CD4-positive, CD25-positive, alpha-beta regulatory T cell (primary cell): ENCODE measurements around the gene ZNF592. TPM values are rescaled to one million over a fixed set of nuclear protein-coding genes. Genes with fewer than 3 reads are reported as not detected.

Experiments
- ATAC-seq, 2 donors: fragments of 150-1000 bp; cut with Tn5 transposase; one replicate each; pipeline ENCODE4 v1.10.0; 2021; ENCODE audit warnings: low read depth in 2 of 2, moderate number of reproducible peaks in 2 of 2, moderate library complexity in 1 of 2
- DNase-seq, 3 donors: peaks; one replicate each; pipeline versions ENCODE4 v3.0.0 to v3.0.0-alpha.2; 2012 to 2022; ENCODE audit warnings: mixed read lengths in 1 of 3
- H3K27ac ChIP-seq: one replicate; pipeline ENCODE4 v1.7.0; 2013; ENCODE audit warnings: mild to moderate bottlenecking, low read length; ENCODE audit not compliant: insufficient read depth, poor library complexity, severe bottlenecking
- H3K27me3 ChIP-seq: one replicate; pipeline ENCODE4 v1.7.0; 2013; ENCODE audit warnings: low read length; ENCODE audit not compliant: control insufficient read depth, insufficient read depth
- H3K36me3 ChIP-seq: one replicate; pipeline ENCODE4 v1.7.0; 2013; ENCODE audit warnings: mild to moderate bottlenecking, low read length, moderate library complexity; ENCODE audit not compliant: control insufficient read depth, insufficient read depth
- H3K4me1 ChIP-seq: 2 replicates; pipeline ENCODE4 v1.7.0; 2013; ENCODE audit warnings: mild to moderate bottlenecking, low read length; ENCODE audit not compliant: insufficient read depth, control insufficient read depth, poor library complexity, severe bottlenecking
- H3K4me3 ChIP-seq: one replicate; pipeline ENCODE4 v1.7.0; 2013; ENCODE audit warnings: low read depth, mild to moderate bottlenecking, low read length, moderate library complexity
- H3K9me3 ChIP-seq, 2 experiments: 1 replicate in 1 of 2; 2 replicates in 1 of 2; pipeline ENCODE4 v1.7.0; 2013; ENCODE audit warnings: low read length in 2 of 2, mild to moderate bottlenecking in 1 of 2, moderate library complexity in 1 of 2; ENCODE audit not compliant: control insufficient read depth in 2 of 2
- H3K27ac Mint-ChIP-seq, 3 donors: one replicate each; pipeline ENCODE4 v1.8.0; 2020 to 2022; ENCODE audit warnings: mild to moderate bottlenecking in 3 of 3, mixed read lengths in 3 of 3, moderate library complexity in 2 of 3
- H3K27me3 Mint-ChIP-seq: one replicate; pipeline ENCODE4 v1.8.0; 2022; ENCODE audit warnings: mild to moderate bottlenecking, mixed read lengths
- H3K36me3 Mint-ChIP-seq: one replicate; pipeline ENCODE4 v1.8.0; 2020; ENCODE audit warnings: mixed read lengths
- H3K4me1 Mint-ChIP-seq, 4 donors: one replicate each; pipeline ENCODE4 v1.8.0; 2020 to 2022; ENCODE audit warnings: mixed read lengths in 4 of 4, mild to moderate bottlenecking in 1 of 4
- H3K4me3 Mint-ChIP-seq, 4 donors: one replicate each; pipeline ENCODE4 v1.8.0; 2020 to 2022; ENCODE audit warnings: mild to moderate bottlenecking in 4 of 4, mixed read lengths in 4 of 4, moderate library complexity in 3 of 4
- H3K9me3 Mint-ChIP-seq, 7 donors: one replicate each; pipeline ENCODE4 v1.8.0; 2020 to 2022; ENCODE audit warnings: mixed read lengths in 7 of 7, mild to moderate bottlenecking in 3 of 7, moderate library complexity in 2 of 7
- polyA plus RNA-seq, 4 donors: library from polyadenylated mRNA; unstranded; fragments of 300-500 nt; fragmentation: Illumina TruSeq; gene quantifications; one replicate each; pipeline ENCODE4 v1.2.3, GENCODE V29; 2021
- total RNA-seq: library from RNA; stranded (reverse); gene quantifications from one replicate; pipeline ENCODE4 v1.2.3, GENCODE V29; 2022

ZNF592 gene
- total and polyA plus RNA-seq, 5 donors from 2014 or later = 3.8 to 39.8 (median 4.3) TPM

GRCh38 chr15:84783493-84784251 is 35.3 kb downstream of the ZNF592 start:
- Histone ChIP-seq H3K9me3 (no peaks in the 10 kb centered on the region), H3K4me3 (no peak overlapping the region), H3K27me3 (no peaks in the 10 kb centered on the region), H3K36me3 (peaks cover 46% of the 10 kb centered on the region), H3K27ac (no peak overlapping the region), H3K4me1 (peaks cover 3% of the 10 kb centered on the region)
- H3K9me3 Mint-ChIP-seq = no peaks in the 10 kb centered on the region
- no peak overlapping the region for H3K4me3 Mint-ChIP-seq
- H3K36me3 Mint-ChIP-seq = peaks cover 36% of the 10 kb centered on the region
- no peaks in the 10 kb centered on the region for H3K27me3 Mint-ChIP-seq
- ATAC-seq (no peak), DNase-seq (no peak)
- peaks cover 30 to 56% (median 49%) of the 10 kb centered on the region in 4 donors for H3K4me1 Mint-ChIP-seq
- peak overlapping the region in 1 of 3 donors; percentile 74 for H3K27ac Mint-ChIP-seq

DNA sequence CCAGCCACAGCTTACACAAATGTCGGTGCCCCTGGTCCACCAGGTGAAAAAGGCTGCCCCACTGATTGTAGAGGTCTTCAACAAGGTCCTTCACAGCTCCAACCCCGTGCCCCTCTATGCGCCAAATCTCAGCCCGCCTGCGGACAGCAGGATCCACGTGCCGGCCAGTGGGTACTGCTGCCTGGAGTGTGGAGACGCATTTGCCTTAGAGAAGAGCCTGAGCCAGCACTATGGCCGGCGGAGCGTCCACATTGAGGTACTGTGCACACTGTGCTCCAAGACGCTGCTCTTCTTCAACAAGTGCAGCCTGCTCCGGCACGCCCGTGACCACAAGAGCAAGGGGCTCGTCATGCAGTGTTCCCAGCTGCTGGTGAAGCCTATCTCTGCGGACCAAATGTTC is 35.9 kb downstream of the ZNF592 start:
- Histone ChIP-seq H3K4me3 (no peak overlapping the region), H3K36me3 (peaks cover 50% of the 10 kb centered on the region), H3K4me1 (no peaks in the 10 kb centered on the region), H3K27ac (no peak overlapping the region), H3K9me3 (no peaks in the 10 kb centered on the region), H3K27me3 (no peaks in the 10 kb centered on the region)
- Mint-ChIP-seq H3K27me3 (no peaks in the 10 kb centered on the region), H3K4me1 (peaks cover 27 to 54% (median 47%) of the 10 kb centered on the region in 4 donors), H3K36me3 (peaks cover 36% of the 10 kb centered on the region), H3K9me3 (no peaks in the 10 kb centered on the region), H3K4me3 (no peak overlapping the region), H3K27ac (no peak overlapping the region)
- DNase-seq = no peak
- no peak for ATAC-seq

GRCh38 chr15:84785053-84785452 is 36.7 kb downstream of the ZNF592 start:
- DNase-seq (no peak), ATAC-seq (peak; percentile 45 to 50)
- Histone ChIP-seq H3K36me3 (peaks cover 50% of the 10 kb centered on the region), H3K27ac (no peak overlapping the region), H3K4me1 (no peaks in the 10 kb centered on the region), H3K9me3 (no peaks in the 10 kb centered on the region), H3K27me3 (no peaks in the 10 kb centered on the region), H3K4me3 (no peak overlapping the region)
- Mint-ChIP-seq H3K9me3 (no peaks in the 10 kb centered on the region), H3K36me3 (peaks cover 31% of the 10 kb centered on the region), H3K4me1 (peaks cover 19 to 53% (median 43%) of the 10 kb centered on the region in 4 donors), H3K4me3 (no peak overlapping the region), H3K27ac (peak overlapping the region in 2 of 3 donors; percentile 23 to 80), H3K27me3 (no peaks in the 10 kb centered on the region)

DNA sequence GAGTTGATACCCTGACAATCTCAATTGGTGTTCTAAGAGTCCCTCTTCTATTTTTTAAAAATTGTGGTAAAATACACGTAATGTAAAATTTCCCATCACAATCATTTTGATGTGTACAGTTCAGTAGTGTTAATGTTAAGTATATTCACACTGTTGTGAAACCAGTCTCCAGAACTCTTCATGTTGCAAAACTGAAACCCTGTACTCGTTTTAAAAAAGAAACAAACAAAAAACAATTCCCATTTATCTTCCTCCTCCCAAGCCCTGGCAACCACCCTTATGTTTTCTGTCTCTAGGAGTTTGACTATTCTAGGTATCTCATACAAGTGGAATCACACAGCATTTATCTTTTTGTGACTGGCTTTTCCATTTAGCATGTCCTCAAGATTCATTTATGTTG is 40.1 kb downstream of the ZNF592 start:
- Mint-ChIP-seq H3K9me3 (no peaks in the 10 kb centered on the region), H3K27ac (peak overlapping the region in 2 of 3 donors; percentile 56 to 75), H3K4me3 (no peak overlapping the region), H3K4me1 (peaks cover 27 to 50% (median 45%) of the 10 kb centered on the region in 4 donors), H3K36me3 (peaks cover 49% of the 10 kb centered on the region), H3K27me3 (no peaks in the 10 kb centered on the region)
- no peak overlapping the region for H3K27ac ChIP-seq
- no peaks in the 10 kb centered on the region for H3K9me3 ChIP-seq
- no peaks in the 10 kb centered on the region for H3K4me1 ChIP-seq
- peaks cover 57% of the 10 kb centered on the region for H3K36me3 ChIP-seq
- no peak overlapping the region for H3K4me3 ChIP-seq
- no peaks in the 10 kb centered on the region for H3K27me3 ChIP-seq
- DNase-seq (no peak), ATAC-seq (no peak)

GRCh38 chr15:84789762-84790161 is 41.4 kb downstream of the ZNF592 start:
- no peak overlapping the region for H3K4me3 Mint-ChIP-seq
- H3K27me3 Mint-ChIP-seq = no peaks in the 10 kb centered on the region
- Histone ChIP-seq H3K27ac (no peak overlapping the region), H3K36me3 (peaks cover 55% of the 10 kb centered on the region), H3K27me3 (no peaks in the 10 kb centered on the region), H3K4me3 (no peak overlapping the region), H3K9me3 (no peaks in the 10 kb centered on the region), H3K4me1 (no peaks in the 10 kb centered on the region)
- peaks cover 46% of the 10 kb centered on the region for H3K36me3 Mint-ChIP-seq
- DNase-seq (no peak), ATAC-seq (no peak)
- H3K4me1 Mint-ChIP-seq = peaks cover 27 to 48% (median 43%) of the 10 kb centered on the region in 4 donors
- H3K9me3 Mint-ChIP-seq = no peaks in the 10 kb centered on the region
- H3K27ac Mint-ChIP-seq = peak overlapping the region in 2 of 3 donors; percentile 45 to 56

DNA sequence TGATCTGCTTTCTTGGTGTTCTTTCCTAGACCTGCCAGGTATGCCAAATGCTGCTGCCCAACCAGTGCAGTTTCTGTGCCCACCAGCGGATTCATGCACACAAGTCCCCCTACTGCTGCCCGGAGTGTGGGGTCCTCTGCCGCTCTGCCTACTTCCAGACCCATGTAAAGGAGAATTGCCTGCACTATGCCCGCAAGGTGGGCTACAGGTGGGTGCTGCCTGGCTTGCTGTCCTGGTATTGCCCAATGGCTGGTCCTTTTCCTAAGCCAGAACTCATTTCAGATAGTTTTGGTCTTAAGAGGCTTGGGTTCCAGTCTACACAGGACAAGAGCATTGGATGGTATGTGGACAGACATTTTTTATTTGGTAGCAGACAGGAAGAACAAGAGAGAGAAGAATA is 42.3 kb downstream of the ZNF592 start:
- no peaks in the 10 kb centered on the region for H3K9me3 ChIP-seq
- no peaks in the 10 kb centered on the region for H3K4me1 ChIP-seq
- Mint-ChIP-seq H3K4me3 (no peak overlapping the region), H3K27me3 (no peaks in the 10 kb centered on the region), H3K4me1 (peaks cover 27 to 41% (median 36%) of the 10 kb centered on the region in 4 donors), H3K36me3 (peaks cover 47% of the 10 kb centered on the region), H3K27ac (peak overlapping the region; percentile 77 to 92 (median 90)), H3K9me3 (no peaks in the 10 kb centered on the region)
- ATAC-seq = no peak
- no peak overlapping the region for H3K4me3 ChIP-seq
- H3K27ac ChIP-seq = no peak overlapping the region
- no peaks in the 10 kb centered on the region for H3K27me3 ChIP-seq
- peaks cover 57% of the 10 kb centered on the region for H3K36me3 ChIP-seq
- DNase-seq = no peak

- peaks cover 27 to 32% (median 32%) of the 10 kb centered on the region in 4 donors for H3K4me1 Mint-ChIP-seq
- H3K27ac ChIP-seq = no peak overlapping the region
- no peak overlapping the region for H3K27ac Mint-ChIP-seq
- H3K9me3 Mint-ChIP-seq = no peaks in the 10 kb centered on the region
- H3K27me3 Mint-ChIP-seq = no peaks in the 10 kb centered on the region
- H3K4me1 ChIP-seq = no peaks in the 10 kb centered on the region
- H3K9me3 ChIP-seq = no peaks in the 10 kb centered on the region
- ATAC-seq (no peak), DNase-seq (no peak)
- no peak overlapping the region for H3K4me3 ChIP-seq
- no peaks in the 10 kb centered on the region for H3K27me3 ChIP-seq
- H3K4me3 Mint-ChIP-seq = no peak overlapping the region
- peaks cover 43% of the 10 kb centered on the region for H3K36me3 Mint-ChIP-seq
- peaks cover 59% of the 10 kb centered on the region for H3K36me3 ChIP-seq
Observed at GRCh38 chr15:84791763-84792162, 43.4 kb downstream of the ZNF592 start.
